Adipocyte (in vitro differentiated cells): Measurements from ENCODE around the gene RETREG1.

Experiments used
- DNase-seq: peaks from one replicate; pipeline ENCODE4 v3.0.0-alpha.2; 2015; ENCODE audit warnings: low read depth
- H3K27me3 ChIP-seq: replicated peaks from 2 replicates; pipeline ENCODE4 v1.7.0; 2013; ENCODE audit warnings: mild to moderate bottlenecking, low read length, moderate library complexity; ENCODE audit not compliant: control insufficient read depth, insufficient read depth
- H3K36me3 ChIP-seq: 2 replicates; pipeline ENCODE4 v1.7.0; 2013; ENCODE audit warnings: low read length, mild to moderate bottlenecking, moderate library complexity; ENCODE audit not compliant: control insufficient read depth, insufficient read depth, severe bottlenecking
- H3K4me1 ChIP-seq: 2 replicates; pipeline ENCODE4 v1.7.0; 2013; ENCODE audit warnings: mild to moderate bottlenecking, low read length, moderate library complexity; ENCODE audit not compliant: control insufficient read depth, insufficient read depth
- H3K4me3 ChIP-seq: 2 replicates; pipeline ENCODE4 v1.7.0; 2013; ENCODE audit warnings: mild to moderate bottlenecking, low read length, moderate library complexity
- H3K9ac ChIP-seq: 2 replicates; pipeline ENCODE4 v1.7.0; 2013; ENCODE audit warnings: mild to moderate bottlenecking, low read length, moderate library complexity
- H3K9me3 ChIP-seq: 2 replicates; pipeline ENCODE4 v1.7.0; 2013; ENCODE audit warnings: mild to moderate bottlenecking, low read length, moderate library complexity; ENCODE audit not compliant: control insufficient read depth

Gene RETREG1

DNA sequence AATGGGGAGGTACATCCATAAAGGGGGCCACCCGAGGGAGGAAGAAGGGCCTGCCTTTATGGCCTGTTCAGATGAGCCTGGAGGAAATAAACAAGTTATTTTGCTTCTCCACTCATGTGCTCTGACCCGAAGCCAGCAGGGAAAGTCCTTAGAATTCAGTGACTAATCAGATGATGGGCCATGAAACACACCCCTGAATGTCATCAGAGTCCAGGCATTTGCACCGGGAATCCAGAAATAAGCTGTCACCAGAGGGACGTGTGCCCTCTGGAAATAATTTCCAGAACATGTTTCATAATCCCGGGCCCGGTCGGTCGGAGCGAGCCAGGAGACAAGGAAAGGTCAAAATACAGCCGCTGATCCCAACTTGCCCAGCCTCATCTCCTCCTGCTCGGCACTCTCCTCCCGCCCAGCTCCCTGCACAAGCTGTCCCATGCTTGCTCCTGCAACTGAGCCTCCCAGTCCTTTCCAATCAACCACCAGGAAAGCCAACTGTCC is 77.6 kb downstream of the RETREG1 start:
- peak; percentile 91 for DNase-seq
- H3K9me3 ChIP-seq, result no peaks in the 10 kb centered on the region
- no peaks in the 10 kb centered on the region for H3K27me3 ChIP-seq
- peaks cover 2% of the 10 kb centered on the region for H3K36me3 ChIP-seq
- H3K4me1 ChIP-seq, result peaks cover 25% of the 10 kb centered on the region
- H3K9ac ChIP-seq, result peak overlapping the region; percentile 68
- H3K4me3 ChIP-seq, result peak overlapping the region; percentile 38

DNA sequence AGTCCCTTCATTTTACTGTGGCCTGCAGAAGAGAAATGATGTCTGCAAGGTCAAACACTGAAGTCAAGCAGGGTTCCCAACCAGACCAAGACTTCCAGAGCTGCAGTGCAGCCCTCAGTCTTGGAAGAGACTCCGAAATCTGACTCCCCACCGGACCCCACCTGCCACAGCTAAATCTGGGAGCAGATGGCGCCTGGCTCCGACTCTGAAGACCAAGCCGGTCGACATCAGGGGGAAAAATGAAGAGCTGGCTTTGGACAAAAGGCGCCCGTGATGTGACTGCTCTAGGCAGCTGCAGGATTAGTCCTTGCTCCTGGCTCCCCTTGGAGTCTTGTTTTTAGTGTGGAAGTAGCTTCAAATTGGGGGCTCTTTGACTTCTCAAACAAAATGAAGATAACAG is 78.8 kb downstream of the RETREG1 start:
- H3K9ac ChIP-seq, result no peak overlapping the region
- peaks cover 23% of the 10 kb centered on the region for H3K4me1 ChIP-seq
- H3K9me3 ChIP-seq, result no peaks in the 10 kb centered on the region
- no peaks in the 10 kb centered on the region for H3K27me3 ChIP-seq
- DNase-seq, result no peak
- no peak overlapping the region for H3K4me3 ChIP-seq
- H3K36me3 ChIP-seq, result peaks cover 4% of the 10 kb centered on the region

DNA sequence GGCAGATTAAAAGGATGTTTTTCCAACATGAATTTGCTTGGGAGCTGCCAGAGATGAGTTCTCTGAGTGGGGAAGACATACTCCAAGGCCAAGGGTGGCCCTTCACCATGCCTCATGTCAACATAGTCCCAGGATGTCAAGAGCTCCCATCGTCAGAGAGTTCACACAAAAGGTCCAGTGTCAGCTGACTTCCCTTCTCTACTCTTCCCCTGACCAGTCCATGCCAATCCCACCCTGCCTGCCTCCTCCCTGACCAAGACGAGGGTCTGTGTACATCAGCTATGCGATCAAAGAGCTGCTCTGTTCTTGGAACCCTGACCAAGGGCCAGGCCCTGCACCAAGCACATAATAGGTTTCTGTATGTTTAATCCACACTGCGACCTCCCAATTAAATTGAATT is 80.0 kb downstream of the RETREG1 start:
- Histone ChIP-seq H3K9me3 (no peaks in the 10 kb centered on the region), H3K4me3 (no peak overlapping the region), H3K27me3 (no peaks in the 10 kb centered on the region), H3K9ac (no peak overlapping the region), H3K4me1 (peaks cover 22% of the 10 kb centered on the region), H3K36me3 (peaks cover 4% of the 10 kb centered on the region)
- no peak for DNase-seq

DNA sequence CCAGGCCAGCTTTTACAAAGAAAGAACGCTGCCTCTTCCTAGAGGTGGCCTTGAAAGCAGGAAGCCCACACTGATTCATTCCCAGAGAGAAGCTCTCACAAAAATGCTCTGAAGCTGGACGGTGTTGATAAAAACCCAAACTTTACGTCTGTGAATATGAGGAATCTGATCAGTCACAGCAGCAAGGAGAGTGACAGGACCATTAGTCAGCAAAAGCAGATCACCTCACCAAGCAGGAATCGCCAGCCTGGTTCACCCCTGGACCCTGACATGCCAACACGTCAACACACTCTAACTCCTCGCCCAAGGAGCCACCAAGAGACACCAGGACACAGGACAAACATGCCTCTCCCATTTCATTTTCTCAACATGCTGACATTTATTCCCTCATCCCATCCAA is 80.6 kb downstream of the RETREG1 start:
- H3K4me3 ChIP-seq, result no peak overlapping the region
- peak; percentile 24 for DNase-seq

DNA sequence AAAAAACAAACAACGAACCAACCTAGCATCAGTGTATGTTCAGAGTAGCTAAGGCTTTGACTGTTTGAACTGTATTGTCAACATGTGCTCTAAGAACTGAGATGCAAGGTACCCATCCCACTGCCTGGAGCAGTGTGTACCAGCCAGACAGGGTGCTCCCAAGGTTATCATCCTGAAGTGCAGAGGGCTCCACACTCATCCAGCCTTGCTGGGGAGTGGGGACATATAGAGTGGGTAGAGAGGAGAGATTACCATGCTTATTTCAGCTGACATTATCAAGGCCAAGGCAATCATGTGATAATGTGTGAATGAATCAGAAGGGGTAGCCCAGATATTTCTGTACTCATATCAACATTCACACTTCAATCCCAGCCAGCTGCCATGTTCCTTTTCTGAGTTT is 82.5 kb downstream of the RETREG1 start:
- Histone ChIP-seq H3K4me1 (peaks cover 5% of the 10 kb centered on the region), H3K36me3 (peaks cover 4% of the 10 kb centered on the region), H3K9me3 (no peaks in the 10 kb centered on the region), H3K27me3 (no peaks in the 10 kb centered on the region), H3K9ac (no peak overlapping the region), H3K4me3 (no peak overlapping the region)
- no peak for DNase-seq

More for the DNA sequence above, 80.6 kb downstream of the RETREG1 start:
- peaks cover 4% of the 10 kb centered on the region for H3K36me3 ChIP-seq
- H3K27me3 ChIP-seq, result no peaks in the 10 kb centered on the region
- no peak overlapping the region for H3K9ac ChIP-seq
- H3K9me3 ChIP-seq, result no peaks in the 10 kb centered on the region
- peaks cover 22% of the 10 kb centered on the region for H3K4me1 ChIP-seq

DNA sequence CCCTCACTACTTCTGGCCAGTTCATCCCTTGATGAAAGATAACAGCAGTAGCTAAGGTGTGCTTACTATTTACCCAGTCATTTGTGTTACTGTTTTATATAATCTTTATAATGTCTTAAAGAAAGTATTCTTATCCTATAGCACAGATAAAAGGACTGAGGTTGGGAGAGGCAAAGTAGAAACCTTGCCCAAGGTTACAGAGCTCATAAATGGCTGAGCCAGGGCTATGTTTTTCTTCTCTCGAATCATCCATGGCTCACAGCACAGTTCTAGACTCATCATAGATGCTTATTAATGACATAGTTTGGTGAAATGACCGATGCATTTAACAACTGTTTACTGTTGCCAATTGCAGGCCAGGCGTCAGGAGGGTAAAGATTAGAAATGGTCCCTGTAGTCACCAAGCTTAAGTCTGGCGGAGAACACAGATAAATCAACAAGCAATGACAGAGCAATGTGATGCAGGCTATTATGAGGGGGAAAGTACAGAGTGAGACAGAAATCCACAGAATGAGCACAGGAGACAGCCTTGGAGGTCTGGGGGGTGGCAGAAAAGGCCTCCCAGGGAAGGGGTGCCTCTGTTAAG is 85.6 kb downstream of the RETREG1 start:
- Histone ChIP-seq H3K4me1 (no peaks in the 10 kb centered on the region), H3K27me3 (no peaks in the 10 kb centered on the region), H3K9ac (no peak overlapping the region), H3K9me3 (no peaks in the 10 kb centered on the region), H3K4me3 (no peak overlapping the region), H3K36me3 (peaks cover 4% of the 10 kb centered on the region)
- no peak for DNase-seq

DNA sequence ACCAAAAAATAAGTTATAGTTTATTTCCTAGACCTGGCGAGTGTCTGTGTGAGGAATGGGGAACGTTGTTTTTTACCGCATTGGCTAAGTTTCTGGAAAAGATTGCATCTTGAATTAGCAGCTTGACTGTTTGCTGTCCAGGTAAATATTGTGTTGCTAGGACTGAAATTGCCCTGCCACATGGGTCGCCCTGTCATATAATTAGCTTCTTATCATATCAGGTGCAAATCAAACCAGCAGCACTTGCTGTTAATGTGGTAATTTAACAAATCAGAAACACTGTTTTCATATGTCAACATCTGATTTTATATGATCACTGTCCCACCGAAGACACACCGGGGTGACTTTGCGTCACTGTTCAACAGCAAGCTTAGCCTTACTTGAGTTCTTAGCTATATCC is 87.5 kb downstream of the RETREG1 start:
- no peaks in the 10 kb centered on the region for H3K4me1 ChIP-seq
- DNase-seq, result no peak
- H3K9me3 ChIP-seq, result no peaks in the 10 kb centered on the region
- H3K9ac ChIP-seq, result no peak overlapping the region
- H3K4me3 ChIP-seq, result no peak overlapping the region
- peaks cover 3% of the 10 kb centered on the region for H3K36me3 ChIP-seq
- no peaks in the 10 kb centered on the region for H3K27me3 ChIP-seq

DNA sequence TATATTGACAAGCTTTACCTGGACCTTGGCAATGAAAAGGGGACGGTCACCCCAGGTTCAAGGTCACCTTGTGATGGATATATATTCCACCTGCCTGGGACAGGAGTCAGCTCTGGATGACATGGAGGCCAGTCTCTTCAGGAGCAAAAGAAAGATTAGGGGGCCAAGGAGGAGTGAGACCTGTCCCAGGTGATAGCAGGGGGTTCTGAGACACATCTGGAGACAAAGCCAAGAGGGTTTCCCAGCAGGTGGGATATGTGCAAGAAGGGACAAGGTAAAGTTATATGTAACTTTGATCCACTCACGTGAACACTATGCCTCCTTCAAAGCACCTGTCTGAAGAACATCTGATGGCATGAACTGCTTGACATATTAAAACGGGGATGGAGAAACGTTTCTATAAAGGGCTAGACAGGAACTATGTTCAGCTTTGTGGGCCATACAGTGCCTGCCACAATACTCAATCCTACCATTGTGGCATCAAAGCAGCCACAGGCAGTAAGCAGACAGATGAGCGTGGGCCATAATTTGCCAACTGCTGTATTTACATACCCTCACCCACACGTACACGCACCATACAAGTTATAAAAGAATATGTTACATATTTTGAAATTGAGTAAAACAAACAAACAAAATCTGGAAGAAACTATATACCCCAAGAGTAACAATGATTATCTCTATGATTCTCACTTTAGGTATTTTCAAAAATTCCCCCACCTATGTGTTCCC is 88.3 kb downstream of the RETREG1 start:
- Histone ChIP-seq H3K4me3 (no peak overlapping the region), H3K9me3 (no peaks in the 10 kb centered on the region), H3K9ac (no peak overlapping the region), H3K4me1 (no peaks in the 10 kb centered on the region), H3K27me3 (peaks cover under 1% of the 10 kb centered on the region), H3K36me3 (no peaks in the 10 kb centered on the region)
- no peak for DNase-seq

DNA sequence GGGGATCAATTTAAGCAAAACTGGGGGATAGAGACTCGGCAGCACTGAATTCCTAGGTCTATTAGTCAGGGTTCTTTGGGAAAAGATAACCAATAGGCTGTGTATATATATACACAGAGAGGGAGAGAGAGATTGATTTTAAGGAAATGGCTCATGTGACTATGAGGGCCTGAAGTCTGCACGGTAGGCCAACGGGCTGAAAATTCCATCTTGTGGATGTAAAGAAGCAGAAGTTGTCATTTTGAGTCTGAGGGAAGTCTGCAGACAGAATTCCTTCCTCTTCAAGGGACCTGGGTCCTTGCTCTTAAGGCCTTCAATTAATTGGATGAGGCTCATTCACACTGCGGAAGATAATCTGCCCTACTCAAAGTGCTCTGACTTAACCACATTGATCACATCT is 91.1 kb downstream of the RETREG1 start:
- no peak overlapping the region for H3K4me3 ChIP-seq
- no peaks in the 10 kb centered on the region for H3K9me3 ChIP-seq
- H3K9ac ChIP-seq, result no peak overlapping the region
- no peak for DNase-seq
- no peaks in the 10 kb centered on the region for H3K4me1 ChIP-seq
- H3K27me3 ChIP-seq, result peaks cover 5% of the 10 kb centered on the region
- no peaks in the 10 kb centered on the region for H3K36me3 ChIP-seq

DNA sequence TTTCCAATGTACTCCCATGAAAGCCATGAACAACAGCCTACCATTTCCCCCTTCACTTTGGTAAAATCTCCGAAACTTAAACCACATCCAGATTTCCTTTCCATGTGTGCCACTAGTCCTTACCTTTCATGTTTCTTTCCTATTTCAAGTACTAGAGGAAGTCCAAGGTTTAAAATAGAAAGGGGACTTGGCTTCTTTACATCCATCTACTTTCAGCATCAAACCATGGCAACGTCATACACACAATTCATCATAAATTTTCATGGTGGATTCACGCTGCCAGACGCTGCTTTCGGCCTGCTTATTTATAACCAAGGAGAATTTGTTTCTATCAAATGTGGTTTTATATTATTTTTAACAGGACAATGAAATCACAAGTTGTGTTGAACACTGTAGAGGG is 92.5 kb downstream of the RETREG1 start:
- Histone ChIP-seq H3K27me3 (peaks cover 5% of the 10 kb centered on the region), H3K9ac (no peak overlapping the region), H3K36me3 (no peaks in the 10 kb centered on the region), H3K9me3 (no peaks in the 10 kb centered on the region), H3K4me3 (no peak overlapping the region), H3K4me1 (no peaks in the 10 kb centered on the region)
- no peak for DNase-seq

DNA sequence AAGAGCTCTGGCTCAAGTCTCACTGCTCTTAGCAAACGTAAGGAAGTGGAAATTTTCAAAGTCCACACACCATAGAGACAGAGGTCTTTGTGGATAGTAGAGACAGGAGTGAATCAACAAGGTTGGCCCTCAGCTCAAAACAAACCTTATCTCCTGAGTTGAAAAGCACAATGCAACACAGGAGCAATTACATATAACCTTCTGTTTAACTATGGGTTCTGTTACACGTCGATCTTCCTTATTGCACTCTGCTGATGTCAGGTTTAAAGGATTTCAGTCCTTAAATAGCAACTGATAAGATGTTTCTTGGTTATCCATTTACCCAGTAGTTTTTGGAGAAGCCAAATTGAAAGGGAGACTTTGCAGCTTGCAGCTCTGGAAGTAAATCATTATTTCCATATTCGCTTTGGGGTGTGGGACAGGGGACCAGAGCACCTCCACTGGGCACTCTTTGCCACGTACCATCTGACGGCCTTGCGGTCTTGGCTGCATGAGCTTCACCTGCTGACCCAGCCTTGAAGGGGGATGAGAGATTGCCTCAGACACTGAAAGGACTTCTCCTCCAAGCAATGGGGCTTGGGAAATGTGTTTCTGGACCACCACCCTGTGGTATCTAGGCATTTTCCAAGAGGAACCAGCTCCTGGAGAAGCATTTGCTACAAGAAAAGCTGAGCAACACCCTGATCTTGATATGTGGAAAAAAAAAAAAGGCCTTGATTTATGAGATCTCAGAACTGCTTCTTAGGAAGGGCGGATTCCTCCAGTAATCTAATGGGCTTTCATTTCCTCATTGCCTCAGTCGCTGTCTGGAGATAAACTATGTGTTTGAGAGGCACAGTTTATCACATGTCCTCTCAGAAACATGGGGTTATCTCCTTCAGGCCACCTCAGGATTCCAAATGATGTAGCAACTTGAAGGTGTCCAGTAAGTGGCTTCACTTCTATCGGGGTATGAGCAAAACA is 95.0 kb downstream of the RETREG1 start:
- no peaks in the 10 kb centered on the region for H3K36me3 ChIP-seq
- H3K4me3 ChIP-seq, result no peak overlapping the region
- no peak overlapping the region for H3K9ac ChIP-seq
- H3K4me1 ChIP-seq, result peaks cover 4% of the 10 kb centered on the region
- DNase-seq, result no peak
- peaks cover 5% of the 10 kb centered on the region for H3K27me3 ChIP-seq
- no peaks in the 10 kb centered on the region for H3K9me3 ChIP-seq
